GM23338 (cell line): Measurements from ENCODE around the gene CERT1. TPM values are rescaled to one million over a fixed set of nuclear protein-coding genes. Genes with fewer than 3 reads are reported as not detected.

Experiments
- ATAC-seq: fragments of 200-7000 bp; cut with Tn5 transposase; 3 replicates; pipeline ENCODE4 v1.9.1; 2020
- DNase-seq: peaks from one replicate; pipeline ENCODE4 v3.0.0-alpha.2; 2015; ENCODE audit warnings: low spot score
- H2AFZ ChIP-seq: fragments of 200-600 bp; sonication (generic); 2 replicates; pipeline ENCODE4 v1.8.0; 2016; ENCODE audit warnings: antibody characterized with exemption, mild to moderate bottlenecking, moderate library complexity
- H3F3A ChIP-seq: fragments of 200-600 bp; sonication (generic); replicated peaks from 2 replicates; pipeline ENCODE4 v1.8.0; 2017; ENCODE audit warnings: antibody characterized with exemption, mixed run types, low read depth
- H3K27ac ChIP-seq: fragments of 200-600 bp; sonication (generic); 2 replicates; pipeline ENCODE4 v1.6.1; 2016; ENCODE audit warnings: low read depth
- H3K27me3 ChIP-seq: fragments of 200-600 bp; sonication (generic); 2 replicates; pipeline ENCODE4 v1.8.0; 2016; ENCODE audit warnings: mild to moderate bottlenecking, mixed run types, moderate library complexity; ENCODE audit not compliant: insufficient read depth
- H3K36me3 ChIP-seq: fragments of 200-600 bp; sonication (generic); 2 replicates; pipeline ENCODE4 v1.8.0; 2016; ENCODE audit warnings: mild to moderate bottlenecking; ENCODE audit not compliant: insufficient read depth
- H3K4me1 ChIP-seq: fragments of 200-600 bp; sonication (generic); 2 replicates; pipeline ENCODE4 v1.8.0; 2016; ENCODE audit warnings: mild to moderate bottlenecking, moderate library complexity; ENCODE audit not compliant: insufficient read depth
- H3K4me2 ChIP-seq: fragments of 200-600 bp; sonication (generic); 2 replicates; pipeline ENCODE4 v1.7.1; 2017; ENCODE audit warnings: mixed run types
- H3K4me3 ChIP-seq: fragments of 200-600 bp; sonication (generic); 2 replicates; pipeline ENCODE4 v1.6.1; 2016; ENCODE audit warnings: mixed run types
- H3K79me2 ChIP-seq: fragments of 200-600 bp; sonication (generic); replicated peaks from 2 replicates; pipeline ENCODE4 v1.8.0; 2017; ENCODE audit warnings: mild to moderate bottlenecking; ENCODE audit not compliant: insufficient read depth
- H3K9me2 ChIP-seq: fragments of 200-600 bp; sonication (generic); 2 replicates; pipeline ENCODE4 v1.8.0; 2017; ENCODE audit not compliant: insufficient read depth
- H4K20me1 ChIP-seq: fragments of 200-600 bp; sonication (generic); replicated peaks from 2 replicates; pipeline ENCODE4 v1.8.0; 2017; ENCODE audit warnings: mild to moderate bottlenecking; ENCODE audit not compliant: insufficient read depth
- H3K27ac Mint-ChIP-seq: 2 replicates; pipeline ENCODE4 v1.8.0; 2020; ENCODE audit warnings: inconsistent platforms, mild to moderate bottlenecking, moderate library complexity, mixed read lengths
- H3K27me3 Mint-ChIP-seq: 3 replicates; pipeline ENCODE4 v1.8.0; 2022; ENCODE audit warnings: low read depth, mild to moderate bottlenecking, moderate library complexity, mixed read lengths, inconsistent platforms; ENCODE audit not compliant: insufficient read depth, poor library complexity
- H3K36me3 Mint-ChIP-seq: 3 replicates; pipeline ENCODE4 v1.8.0; 2021; ENCODE audit warnings: low read depth, mild to moderate bottlenecking, inconsistent platforms, moderate library complexity, mixed read lengths
- H3K4me1 Mint-ChIP-seq: 3 replicates; pipeline ENCODE4 v1.8.0; 2020; ENCODE audit warnings: mild to moderate bottlenecking, inconsistent platforms, mixed read lengths
- H3K4me3 Mint-ChIP-seq: 3 replicates; pipeline ENCODE4 v1.8.0; 2021; ENCODE audit warnings: moderate library complexity, mild to moderate bottlenecking, inconsistent platforms, mixed read lengths
- H3K9me3 Mint-ChIP-seq: 3 replicates; pipeline ENCODE4 v1.8.0; 2020; ENCODE audit warnings: moderate library complexity, mild to moderate bottlenecking, inconsistent platforms, mixed read lengths
- CREB1 ChIP-seq: fragments of 250-450 bp; sonication (Bioruptor Pico); IDR thresholded peaks from 2 replicates; pipeline ENCODE4 v1.5.0; 2020; ENCODE audit warnings: low read depth, mild to moderate bottlenecking, moderate library complexity
- EZH2 ChIP-seq: fragments of 200-600 bp; sonication (generic); IDR thresholded peaks from one replicate; pipeline ENCODE4 v1.8.0; 2017; ENCODE audit warnings: antibody characterized with exemption, mild to moderate bottlenecking, low read depth; ENCODE audit not compliant: unreplicated experiment
- EZH2phosphoT487 ChIP-seq: fragments of 200-600 bp; sonication (generic); IDR thresholded peaks from one replicate; pipeline ENCODE4 v1.8.1; 2018; ENCODE audit warnings: antibody characterized with exemption; ENCODE audit not compliant: unreplicated experiment
- JUNB ChIP-seq: IDR thresholded peaks from one replicate; pipeline ENCODE4 v1.6.1; 2016; ENCODE audit warnings: antibody characterized with exemption; ENCODE audit not compliant: unreplicated experiment
- NANOG ChIP-seq: IDR thresholded peaks from 2 replicates; pipeline ENCODE4 v1.6.1; 2016; ENCODE audit warnings: antibody characterized with exemption, borderline replicate concordance
- POLR2AphosphoS5 ChIP-seq: IDR thresholded peaks from 2 replicates; pipeline ENCODE4 v1.6.1; 2016; ENCODE audit warnings: antibody characterized with exemption, low read depth
- STAT1 ChIP-seq: IDR thresholded peaks from one replicate; pipeline ENCODE4 v1.6.1; 2016; ENCODE audit warnings: antibody characterized with exemption; ENCODE audit not compliant: unreplicated experiment
- ZNF114 ChIP-seq: fragments of 250-450 bp; sonication (Bioruptor Pico); IDR thresholded peaks from 2 replicates; pipeline ENCODE4 v1.5.0; 2020; ENCODE audit warnings: mild to moderate bottlenecking, moderate library complexity
- ZNF331 ChIP-seq: fragments of 250-450 bp; sonication (Bioruptor Pico); IDR thresholded peaks from 2 replicates; pipeline ENCODE4 v1.5.0; 2020; ENCODE audit warnings: low read depth, mild to moderate bottlenecking, moderate library complexity
- polyA plus RNA-seq: library from polyadenylated mRNA; unstranded; fragments of >200 nt; fragmentation: Nextera tagmentation; extraction: Ambion mirVana; gene quantifications from 2 replicates; pipeline ENCODE4 v1.2.1, GENCODE V29; 2016
- total RNA-seq: library from RNA; depleted of rRNA; stranded (reverse); fragments of >200 nt; shearing (Covaris generic); gene quantifications from 2 replicates; pipeline ENCODE4 v1.2.3, GENCODE V29; 2014
- TF ChIP-seq, protein P1 (sequence below): IDR thresholded peaks from 2 replicates; pipeline ENCODE4 v1.6.1; 2016; ENCODE audit warnings: antibody characterized with exemption
- TF ChIP-seq, protein P2 (sequence below): fragments of 250-450 bp; sonication (Bioruptor Pico); IDR thresholded peaks from 2 replicates; pipeline ENCODE4 v1.5.0; 2020; ENCODE audit warnings: mild to moderate bottlenecking, moderate library complexity
- TF ChIP-seq, protein P3 (sequence below): IDR thresholded peaks from one replicate; pipeline ENCODE4 v1.6.1; 2018; ENCODE audit warnings: antibody characterized with exemption; ENCODE audit not compliant: unreplicated experiment
- TF ChIP-seq, protein P4 (sequence below), 2 experiments: fragments of 200-600 bp in 1 of 2; sonication (generic) in 1 of 2; conservative IDR thresholded peaks; 2 replicates each; pipeline versions ENCODE4 v1.5.1 to v1.6.1; 2016 to 2017; ENCODE audit warnings: antibody characterized with exemption in 2 of 2, low read depth in 2 of 2, mild to moderate bottlenecking in 2 of 2, moderate library complexity in 1 of 2

CERT1 gene
- total and polyA plus RNA-seq, 2 experiments from 2014 or later = 36.5 to 40.7 TPM

DNA sequence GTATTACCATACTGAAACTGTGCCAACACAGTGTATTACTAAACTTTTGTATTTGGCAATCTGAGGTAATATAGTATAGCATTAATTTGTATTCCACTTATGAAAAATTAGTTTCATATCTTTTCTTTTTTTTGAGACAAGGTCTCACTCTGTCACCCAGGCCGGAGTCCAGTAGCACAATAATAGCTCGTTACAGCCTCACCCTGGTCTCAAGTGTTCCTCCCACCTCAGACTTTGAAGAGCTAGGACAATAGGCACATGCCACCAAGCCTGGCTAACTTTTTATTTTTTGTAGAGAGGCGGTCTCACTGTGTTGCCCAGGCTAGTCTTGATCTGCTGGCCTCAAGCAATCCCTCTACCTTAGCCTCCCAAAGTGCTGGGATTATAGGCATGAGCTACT is 36.4 kb upstream of the CERT1 start:
- Histone ChIP-seq H3K27ac (no peak overlapping the region), H3K9me2 (no peaks in the 10 kb centered on the region; the same call in 1 of the 2 replicates), H3K27me3 (no peaks in the 10 kb centered on the region), H3K4me3 (no peak overlapping the region), H3K4me2 (no peak overlapping the region), H4K20me1 (0 out of 2 replicates have a peak, but pooled peaks cover 4% of the 10 kb centered on the region), H3K36me3 (no peaks in the 10 kb centered on the region), H2AFZ (no peak overlapping the region), H3K4me1 (no peaks in the 10 kb centered on the region), H3F3A (no peaks in the 10 kb centered on the region), H3K79me2 (no peaks in the 10 kb centered on the region)
- Mint-ChIP-seq H3K36me3 (no peaks in the 10 kb centered on the region), H3K27me3 (no peaks in the 10 kb centered on the region), H3K4me1 (no peaks in the 10 kb centered on the region), H3K4me3 (no peak overlapping the region), H3K27ac (no peak overlapping the region), H3K9me3 (no peaks in the 10 kb centered on the region)
- DNase-seq (no peak), ATAC-seq (no peak)
- no peak for TF ChIP-seq CREB1
- TF ChIP-seq, protein P1, sequence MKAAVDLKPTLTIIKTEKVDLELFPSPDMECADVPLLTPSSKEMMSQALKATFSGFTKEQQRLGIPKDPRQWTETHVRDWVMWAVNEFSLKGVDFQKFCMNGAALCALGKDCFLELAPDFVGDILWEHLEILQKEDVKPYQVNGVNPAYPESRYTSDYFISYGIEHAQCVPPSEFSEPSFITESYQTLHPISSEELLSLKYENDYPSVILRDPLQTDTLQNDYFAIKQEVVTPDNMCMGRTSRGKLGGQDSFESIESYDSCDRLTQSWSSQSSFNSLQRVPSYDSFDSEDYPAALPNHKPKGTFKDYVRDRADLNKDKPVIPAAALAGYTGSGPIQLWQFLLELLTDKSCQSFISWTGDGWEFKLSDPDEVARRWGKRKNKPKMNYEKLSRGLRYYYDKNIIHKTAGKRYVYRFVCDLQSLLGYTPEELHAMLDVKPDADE = no peak
- TF ChIP-seq EZH2 = no peak
- no peak for TF ChIP-seq ZNF114 (CRISPR knock-in tag)
- TF ChIP-seq NANOG = no peak
- TF ChIP-seq POLR2AphosphoS5 = no peak
- TF ChIP-seq, protein P2, sequence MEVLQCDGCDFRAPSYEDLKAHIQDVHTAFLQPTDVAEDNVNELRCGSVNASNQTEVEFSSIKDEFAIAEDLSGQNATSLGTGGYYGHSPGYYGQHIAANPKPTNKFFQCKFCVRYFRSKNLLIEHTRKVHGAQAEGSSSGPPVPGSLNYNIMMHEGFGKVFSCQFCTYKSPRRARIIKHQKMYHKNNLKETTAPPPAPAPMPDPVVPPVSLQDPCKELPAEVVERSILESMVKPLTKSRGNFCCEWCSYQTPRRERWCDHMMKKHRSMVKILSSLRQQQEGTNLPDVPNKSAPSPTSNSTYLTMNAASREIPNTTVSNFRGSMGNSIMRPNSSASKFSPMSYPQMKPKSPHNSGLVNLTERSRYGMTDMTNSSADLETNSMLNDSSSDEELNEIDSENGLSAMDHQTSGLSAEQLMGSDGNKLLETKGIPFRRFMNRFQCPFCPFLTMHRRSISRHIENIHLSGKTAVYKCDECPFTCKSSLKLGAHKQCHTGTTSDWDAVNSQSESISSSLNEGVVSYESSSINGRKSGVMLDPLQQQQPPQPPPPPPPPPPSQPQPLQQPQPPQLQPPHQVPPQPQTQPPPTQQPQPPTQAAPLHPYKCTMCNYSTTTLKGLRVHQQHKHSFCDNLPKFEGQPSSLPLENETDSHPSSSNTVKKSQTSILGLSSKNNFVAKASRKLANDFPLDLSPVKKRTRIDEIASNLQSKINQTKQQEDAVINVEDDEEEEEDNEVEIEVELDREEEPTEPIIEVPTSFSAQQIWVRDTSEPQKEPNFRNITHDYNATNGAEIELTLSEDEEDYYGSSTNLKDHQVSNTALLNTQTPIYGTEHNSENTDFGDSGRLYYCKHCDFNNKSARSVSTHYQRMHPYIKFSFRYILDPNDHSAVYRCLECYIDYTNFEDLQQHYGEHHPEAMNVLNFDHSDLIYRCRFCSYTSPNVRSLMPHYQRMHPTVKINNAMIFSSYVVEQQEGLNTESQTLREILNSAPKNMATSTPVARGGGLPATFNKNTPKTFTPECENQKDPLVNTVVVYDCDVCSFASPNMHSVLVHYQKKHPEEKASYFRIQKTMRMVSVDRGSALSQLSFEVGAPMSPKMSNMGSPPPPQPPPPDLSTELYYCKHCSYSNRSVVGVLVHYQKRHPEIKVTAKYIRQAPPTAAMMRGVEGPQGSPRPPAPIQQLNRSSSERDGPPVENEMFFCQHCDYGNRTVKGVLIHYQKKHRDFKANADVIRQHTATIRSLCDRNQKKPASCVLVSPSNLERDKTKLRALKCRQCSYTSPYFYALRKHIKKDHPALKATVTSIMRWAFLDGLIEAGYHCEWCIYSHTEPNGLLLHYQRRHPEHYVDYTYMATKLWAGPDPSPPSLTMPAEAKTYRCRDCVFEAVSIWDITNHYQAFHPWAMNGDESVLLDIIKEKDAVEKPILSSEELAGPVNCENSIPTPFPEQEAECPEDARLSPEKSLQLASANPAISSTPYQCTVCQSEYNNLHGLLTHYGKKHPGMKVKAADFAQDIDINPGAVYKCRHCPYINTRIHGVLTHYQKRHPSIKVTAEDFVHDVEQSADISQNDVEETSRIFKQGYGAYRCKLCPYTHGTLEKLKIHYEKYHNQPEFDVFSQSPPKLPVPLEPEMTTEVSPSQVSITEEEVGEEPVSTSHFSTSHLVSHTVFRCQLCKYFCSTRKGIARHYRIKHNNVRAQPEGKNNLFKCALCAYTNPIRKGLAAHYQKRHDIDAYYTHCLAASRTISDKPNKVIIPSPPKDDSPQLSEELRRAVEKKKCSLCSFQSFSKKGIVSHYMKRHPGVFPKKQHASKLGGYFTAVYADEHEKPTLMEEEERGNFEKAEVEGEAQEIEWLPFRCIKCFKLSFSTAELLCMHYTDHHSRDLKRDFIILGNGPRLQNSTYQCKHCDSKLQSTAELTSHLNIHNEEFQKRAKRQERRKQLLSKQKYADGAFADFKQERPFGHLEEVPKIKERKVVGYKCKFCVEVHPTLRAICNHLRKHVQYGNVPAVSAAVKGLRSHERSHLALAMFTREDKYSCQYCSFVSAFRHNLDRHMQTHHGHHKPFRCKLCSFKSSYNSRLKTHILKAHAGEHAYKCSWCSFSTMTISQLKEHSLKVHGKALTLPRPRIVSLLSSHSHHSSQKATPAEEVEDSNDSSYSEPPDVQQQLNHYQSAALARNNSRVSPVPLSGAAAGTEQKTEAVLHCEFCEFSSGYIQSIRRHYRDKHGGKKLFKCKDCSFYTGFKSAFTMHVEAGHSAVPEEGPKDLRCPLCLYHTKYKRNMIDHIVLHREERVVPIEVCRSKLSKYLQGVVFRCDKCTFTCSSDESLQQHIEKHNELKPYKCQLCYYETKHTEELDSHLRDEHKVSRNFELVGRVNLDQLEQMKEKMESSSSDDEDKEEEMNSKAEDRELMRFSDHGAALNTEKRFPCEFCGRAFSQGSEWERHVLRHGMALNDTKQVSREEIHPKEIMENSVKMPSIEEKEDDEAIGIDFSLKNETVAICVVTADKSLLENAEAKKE (CRISPR knock-in tag) = no peak
- TF ChIP-seq ZNF331 = no peak
- TF ChIP-seq, protein P3, sequence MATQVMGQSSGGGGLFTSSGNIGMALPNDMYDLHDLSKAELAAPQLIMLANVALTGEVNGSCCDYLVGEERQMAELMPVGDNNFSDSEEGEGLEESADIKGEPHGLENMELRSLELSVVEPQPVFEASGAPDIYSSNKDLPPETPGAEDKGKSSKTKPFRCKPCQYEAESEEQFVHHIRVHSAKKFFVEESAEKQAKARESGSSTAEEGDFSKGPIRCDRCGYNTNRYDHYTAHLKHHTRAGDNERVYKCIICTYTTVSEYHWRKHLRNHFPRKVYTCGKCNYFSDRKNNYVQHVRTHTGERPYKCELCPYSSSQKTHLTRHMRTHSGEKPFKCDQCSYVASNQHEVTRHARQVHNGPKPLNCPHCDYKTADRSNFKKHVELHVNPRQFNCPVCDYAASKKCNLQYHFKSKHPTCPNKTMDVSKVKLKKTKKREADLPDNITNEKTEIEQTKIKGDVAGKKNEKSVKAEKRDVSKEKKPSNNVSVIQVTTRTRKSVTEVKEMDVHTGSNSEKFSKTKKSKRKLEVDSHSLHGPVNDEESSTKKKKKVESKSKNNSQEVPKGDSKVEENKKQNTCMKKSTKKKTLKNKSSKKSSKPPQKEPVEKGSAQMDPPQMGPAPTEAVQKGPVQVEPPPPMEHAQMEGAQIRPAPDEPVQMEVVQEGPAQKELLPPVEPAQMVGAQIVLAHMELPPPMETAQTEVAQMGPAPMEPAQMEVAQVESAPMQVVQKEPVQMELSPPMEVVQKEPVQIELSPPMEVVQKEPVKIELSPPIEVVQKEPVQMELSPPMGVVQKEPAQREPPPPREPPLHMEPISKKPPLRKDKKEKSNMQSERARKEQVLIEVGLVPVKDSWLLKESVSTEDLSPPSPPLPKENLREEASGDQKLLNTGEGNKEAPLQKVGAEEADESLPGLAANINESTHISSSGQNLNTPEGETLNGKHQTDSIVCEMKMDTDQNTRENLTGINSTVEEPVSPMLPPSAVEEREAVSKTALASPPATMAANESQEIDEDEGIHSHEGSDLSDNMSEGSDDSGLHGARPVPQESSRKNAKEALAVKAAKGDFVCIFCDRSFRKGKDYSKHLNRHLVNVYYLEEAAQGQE = no peak
- no peak for TF ChIP-seq EZH2phosphoT487
- TF ChIP-seq JUNB = no peak
- no peak for TF ChIP-seq STAT1
- TF ChIP-seq, protein P4, sequence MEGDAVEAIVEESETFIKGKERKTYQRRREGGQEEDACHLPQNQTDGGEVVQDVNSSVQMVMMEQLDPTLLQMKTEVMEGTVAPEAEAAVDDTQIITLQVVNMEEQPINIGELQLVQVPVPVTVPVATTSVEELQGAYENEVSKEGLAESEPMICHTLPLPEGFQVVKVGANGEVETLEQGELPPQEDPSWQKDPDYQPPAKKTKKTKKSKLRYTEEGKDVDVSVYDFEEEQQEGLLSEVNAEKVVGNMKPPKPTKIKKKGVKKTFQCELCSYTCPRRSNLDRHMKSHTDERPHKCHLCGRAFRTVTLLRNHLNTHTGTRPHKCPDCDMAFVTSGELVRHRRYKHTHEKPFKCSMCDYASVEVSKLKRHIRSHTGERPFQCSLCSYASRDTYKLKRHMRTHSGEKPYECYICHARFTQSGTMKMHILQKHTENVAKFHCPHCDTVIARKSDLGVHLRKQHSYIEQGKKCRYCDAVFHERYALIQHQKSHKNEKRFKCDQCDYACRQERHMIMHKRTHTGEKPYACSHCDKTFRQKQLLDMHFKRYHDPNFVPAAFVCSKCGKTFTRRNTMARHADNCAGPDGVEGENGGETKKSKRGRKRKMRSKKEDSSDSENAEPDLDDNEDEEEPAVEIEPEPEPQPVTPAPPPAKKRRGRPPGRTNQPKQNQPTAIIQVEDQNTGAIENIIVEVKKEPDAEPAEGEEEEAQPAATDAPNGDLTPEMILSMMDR (conservative IDR thresholded peaks at IDR 0.05; ENCODE audit: low read depth in 2 of 2) = no peak
